Dermis blood vessel endothelial cell (primary cell): ENCODE measurements around the gene MED12L. TPM values are rescaled to one million over a fixed set of nuclear protein-coding genes. Genes with fewer than 3 reads are reported as not detected.
"Not testable (repeated sequence)": the region's sequence is repeated elsewhere in the genome, so short reads cannot be mapped to it uniquely, and the experiment has no call there.

ENCODE experiments used
- DNase-seq: peaks from one replicate; pipeline ENCODE4 v3.0.0; 2010
- total RNA-seq: library from RNA; depleted of rRNA; stranded (reverse); fragments of >200 nt; gene quantifications from 2 replicates; pipeline ENCODE4 v1.2.3, GENCODE V29; 2014

The MED12L gene
- under 0.01 and 0.05 TPM in 2 replicates for total RNA-seq

- DNase-seq, result peak; percentile 80
Measured at GRCh38 chr3:151085227-151085888, at the start of gene MED12L. Gene MED12L, plus strand, starts transcription at chr3:151085664. Its CDS starts 1,263 bp downstream, at chr3:151086927.

GRCh38 chr3:151037746-151038477, 47.6 kb upstream of the MED12L start:
- DNase-seq, result peak; percentile 84

- DNase-seq, result no peak
Measured at GRCh38 chr3:151044706-151045105, 40.8 kb upstream of the MED12L start.

- no peak for DNase-seq
Measured at GRCh38 chr3:151047636-151048035, 37.8 kb upstream of the MED12L start.

GRCh38 chr3:151051533-151051932, 33.9 kb upstream of the MED12L start:
- DNase-seq, result no peak

GRCh38 chr3:151052346-151052745, 33.1 kb upstream of the MED12L start:
- no peak for DNase-seq

- no peak for DNase-seq
Measured at GRCh38 chr3:151052756-151053155, 32.7 kb upstream of the MED12L start.

GRCh38 chr3:151058740-151059139, 26.7 kb upstream of the MED12L start:
- no peak for DNase-seq

GRCh38 chr3:151062611-151063010, 22.9 kb upstream of the MED12L start:
- DNase-seq, result no peak

GRCh38 chr3:151067158-151067557, 18.3 kb upstream of the MED12L start:
- DNase-seq, result peak; percentile 24

- DNase-seq, result not testable (repeated sequence)
Measured at GRCh38 chr3:151072842-151073241, 12.6 kb upstream of the MED12L start.

GRCh38 chr3:151074256-151074655, 11.2 kb upstream of the MED12L start:
- DNase-seq, result no peak

GRCh38 chr3:151075869-151076562, 9.4 kb upstream of the MED12L start:
- no peak for DNase-seq

GRCh38 chr3:151076626-151077025, 8.8 kb upstream of the MED12L start:
- DNase-seq, result no peak

GRCh38 chr3:151081082-151081481, 4.4 kb upstream of the MED12L start:
- not testable (repeated sequence) for DNase-seq

- no peak for DNase-seq
Measured at GRCh38 chr3:151082880-151083838, 2.3 kb upstream of the MED12L start.

GRCh38 chr3:151084893-151085226, 604 bp upstream of the MED12L start:
- no peak for DNase-seq

- no peak for DNase-seq
Measured at GRCh38 chr3:151085889-151086483, 522 bp downstream of the MED12L start.

- peak; percentile 87 for DNase-seq
Measured at GRCh38 chr3:151086484-151087456, 1.3 kb downstream of the MED12L start.

GRCh38 chr3:151087648-151088047, 2.2 kb downstream of the MED12L start:
- DNase-seq, result no peak
